Fibroblast of the aortic adventitia (primary cell): Measurements from ENCODE around the gene MBTPS2. TPM values are rescaled to one million over a fixed set of nuclear protein-coding genes. Genes with fewer than 3 reads are reported as not detected.

ENCODE experiments used
- DNase-seq: peaks from one replicate; pipeline ENCODE4 v3.0.0-alpha.2; 2010; ENCODE audit warnings: low read depth
- H3K4me3 ChIP-seq: 2 replicates; pipeline ENCODE4 v1.5.1; 2011; ENCODE audit warnings: low read depth, mild to moderate bottlenecking, control low read depth, low read length, moderate library complexity
- CTCF ChIP-seq: IDR thresholded peaks from 2 replicates; pipeline ENCODE4 v1.5.1; 2011; ENCODE audit warnings: mild to moderate bottlenecking, low read length, control low read depth, inconsistent platforms; ENCODE audit not compliant: insufficient read depth
- total RNA-seq: library from RNA; depleted of rRNA; stranded (reverse); fragments of >200 nt; gene quantifications from 2 replicates; pipeline ENCODE4 v1.2.3, GENCODE V29; 2012; ENCODE audit warnings: low replicate concordance

The MBTPS2 gene
- 4.6 and 12.9 TPM in 2 replicates for total RNA-seq

DNA sequence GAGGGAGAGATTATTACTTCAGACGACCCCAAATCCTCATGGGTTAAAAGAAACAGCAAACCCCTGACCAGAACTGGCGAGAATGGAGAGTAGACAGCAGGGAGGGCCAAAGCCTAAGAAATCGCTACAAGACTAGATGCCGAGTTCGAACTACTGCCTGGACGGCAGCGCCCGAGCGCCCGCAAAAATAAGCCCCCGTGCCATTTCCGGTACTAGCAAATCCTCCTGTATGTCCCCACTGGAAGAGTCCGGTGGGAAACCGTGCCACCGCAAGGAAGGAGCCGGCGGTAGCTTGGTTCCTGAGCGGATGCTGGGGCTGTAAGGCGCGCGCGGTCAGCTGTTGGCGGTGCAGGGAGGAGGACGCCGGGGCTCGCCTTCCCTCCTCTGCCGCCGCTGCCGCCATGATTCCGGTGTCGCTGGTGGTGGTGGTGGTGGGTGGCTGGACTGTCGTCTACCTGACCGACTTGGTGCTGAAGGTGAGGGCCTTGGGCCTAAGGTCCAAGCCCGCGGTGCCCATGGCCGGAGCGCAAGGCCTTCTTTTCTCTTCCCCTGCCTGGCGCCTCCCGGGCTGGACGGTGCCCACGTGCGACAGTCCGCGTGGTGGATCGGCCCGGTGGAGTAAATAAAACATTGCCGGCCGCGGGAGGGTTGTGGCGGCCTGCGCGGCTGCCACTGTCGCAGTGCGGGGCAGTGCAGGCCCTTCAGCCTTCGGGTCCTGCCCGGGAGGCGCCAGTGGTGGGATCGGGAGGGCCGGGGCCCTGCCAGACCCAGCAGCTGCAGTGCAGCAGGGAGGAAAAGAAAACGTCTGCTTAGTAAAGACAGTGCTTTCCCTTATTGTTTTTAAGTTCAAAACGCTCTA is at the start of gene MBTPS2:
Gene MBTPS2 (plus strand): TSS at position 284 of the 859 bp plus-strand sequence. CDS start 118 bp downstream, at position 402.
- DNase-seq = peak; percentile 94
- TF ChIP-seq CTCF = no peak
- H3K4me3 ChIP-seq = peak within 1 kb of the TSS; percentile 73

DNA sequence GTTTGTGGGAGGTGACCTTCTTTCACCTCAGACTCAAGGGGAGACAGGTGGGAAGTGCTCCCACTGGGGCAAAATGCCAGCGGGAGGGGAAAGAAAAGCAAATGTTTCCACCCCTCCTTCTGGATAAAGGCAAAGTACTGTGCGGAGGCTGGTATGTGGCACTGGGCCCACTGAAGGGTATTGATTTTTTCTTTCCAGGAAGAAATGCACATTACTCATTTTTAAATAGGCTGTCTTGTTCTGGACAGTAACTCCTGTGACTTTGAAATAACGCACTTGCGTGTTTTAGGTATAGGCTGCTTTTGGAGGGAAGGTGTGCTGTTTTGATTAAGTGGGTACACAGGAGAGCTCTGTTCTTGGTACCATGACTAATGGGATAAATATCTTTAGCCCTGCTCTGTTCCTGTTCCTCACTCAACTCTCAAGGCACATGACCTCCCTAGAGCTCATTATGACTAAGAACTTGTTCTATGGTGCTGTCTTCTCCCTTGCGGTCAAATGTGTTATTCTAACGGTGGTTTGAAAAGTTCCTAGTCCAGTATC is 40.7 kb upstream of the MBTPS2 start:
- H3K4me3 ChIP-seq = no peak overlapping the region
- DNase-seq = peak; percentile 45
- no peak for TF ChIP-seq CTCF

DNA sequence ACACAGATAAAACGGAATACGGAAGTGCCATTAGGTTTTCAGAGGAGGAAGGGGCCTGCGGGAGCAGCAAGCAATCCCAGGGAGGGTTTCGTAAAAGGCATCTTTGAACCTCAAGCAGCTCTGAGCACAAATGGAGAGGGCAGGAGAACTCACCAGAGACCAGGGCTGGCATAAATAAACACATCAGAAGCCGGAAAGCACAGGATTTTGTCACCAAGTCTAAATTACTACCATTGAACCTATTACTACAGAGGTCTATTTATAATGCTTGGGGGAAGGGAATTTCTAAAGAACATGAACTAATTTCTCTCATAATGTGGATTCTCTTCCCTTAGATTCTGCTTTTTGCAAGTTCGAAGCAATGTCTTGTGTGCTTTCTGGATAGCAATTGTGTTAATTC is 39.6 kb upstream of the MBTPS2 start:
- no peak for TF ChIP-seq CTCF
- no peak overlapping the region for H3K4me3 ChIP-seq
- DNase-seq = no peak

GRCh38 chrX:21800344-21800770 is 39.1 kb upstream of the MBTPS2 start:
- peak; percentile 41 for DNase-seq
- no peak overlapping the region for H3K4me3 ChIP-seq
- no peak for TF ChIP-seq CTCF

- DNase-seq = no peak
- TF ChIP-seq CTCF = no peak
- H3K4me3 ChIP-seq = no peak overlapping the region
These were observed 37.3 kb upstream of the MBTPS2 start for GRCh38 chrX:21802054-21802670.

- peak; percentile 16 for DNase-seq
- H3K4me3 ChIP-seq = no peak overlapping the region
- no peak for TF ChIP-seq CTCF
These were observed 36.6 kb upstream of the MBTPS2 start for GRCh38 chrX:21802839-21803238.
